IMR-90 (cell line): ENCODE data around the gene RAD51B. TPM values are rescaled to one million over a fixed set of nuclear protein-coding genes. Genes with fewer than 3 reads are reported as not detected.

Source experiments
- ATAC-seq: fragments of 200-7000 bp; cut with Tn5 transposase; 2 replicates; pipeline ENCODE4 v1.9.1; 2020; ENCODE audit warnings: low read depth, mild to moderate bottlenecking, moderate library complexity
- BruUV-seq: library from RNA; stranded (reverse); fragments of 400-500 nt; replicated peaks from 2 replicates; lab custom pipeline; 2021; lab: Mats Ljungman, UMichigan
- CTCF ChIA-PET: fragments of 300-600 bp; formaldehyde crosslinking; extraction: SDS; loops from one replicate; lab custom pipeline; 2021; ENCODE audit warnings: antibody characterized with exemption; lab: Yijun Ruan, JAX
- POLR2A ChIA-PET: fragments of 300-600 bp; sonication (Branson Sonifier 250); formaldehyde crosslinking; loops from one replicate; lab custom pipeline; 2022; ENCODE audit warnings: antibody characterized with exemption; ENCODE audit not compliant: unreplicated experiment; lab: Charles Lee
- DNase-seq: peaks from one replicate; pipeline ENCODE4 v3.0.0; 2013
- H2AFZ ChIP-seq: replicated peaks from 2 replicates; pipeline ENCODE3; 2013; ENCODE audit warnings: low read length, mild to moderate bottlenecking; ENCODE audit not compliant: poor library complexity
- H2AK5ac ChIP-seq: 2 replicates; pipeline ENCODE4 v1.6.1; 2013; ENCODE audit warnings: low read depth, low read length, inconsistent platforms
- H2AK9ac ChIP-seq: replicated peaks from 2 replicates; pipeline ENCODE3; 2013; ENCODE audit warnings: mild to moderate bottlenecking, low read depth, low read length, moderate library complexity; ENCODE audit not compliant: poor library complexity
- H2BK120ac ChIP-seq: 2 replicates; pipeline ENCODE4 v1.6.1; 2013; ENCODE audit warnings: low read depth, low read length, inconsistent platforms
- H2BK15ac ChIP-seq: 3 replicates; pipeline ENCODE4 v1.6.1; 2013; ENCODE audit warnings: low read depth, low read length, inconsistent platforms
- H2BK20ac ChIP-seq: 2 replicates; pipeline ENCODE4 v1.6.1; 2013; ENCODE audit warnings: low read depth, mild to moderate bottlenecking, inconsistent platforms, low read length, moderate library complexity
- H2BK5ac ChIP-seq: 2 replicates; pipeline ENCODE4 v1.6.1; 2013; ENCODE audit warnings: mild to moderate bottlenecking, low read depth, low read length, inconsistent platforms; ENCODE audit not compliant: poor library complexity, severe bottlenecking
- H3K14ac ChIP-seq: replicated peaks from 2 replicates; pipeline ENCODE4 v1.6.1; 2013; ENCODE audit warnings: low read depth, low read length, inconsistent platforms
- H3K18ac ChIP-seq: 2 replicates; pipeline ENCODE4 v1.6.1; 2013; ENCODE audit warnings: low read depth, low read length, control low read depth
- H3K23ac ChIP-seq: 2 replicates; pipeline ENCODE4 v1.6.1; 2013; ENCODE audit warnings: low read depth, low read length, inconsistent platforms
- H3K27ac ChIP-seq: 2 replicates; pipeline ENCODE4 v1.5.1; 2013; ENCODE audit warnings: mild to moderate bottlenecking, control low read depth, low read length; ENCODE audit not compliant: insufficient read depth
- H3K27me3 ChIP-seq: 2 replicates; pipeline ENCODE4 v1.6.1; 2013; ENCODE audit warnings: low read length; ENCODE audit not compliant: control insufficient read depth, insufficient read depth
- H3K36me3 ChIP-seq: 2 replicates; pipeline ENCODE4 v1.6.1; 2013; ENCODE audit warnings: low read length, mixed read lengths; ENCODE audit not compliant: control insufficient read depth, insufficient read depth
- H3K4ac ChIP-seq: 2 replicates; pipeline ENCODE4 v1.6.1; 2013; ENCODE audit warnings: low read depth, low read length, inconsistent platforms
- H3K4me1 ChIP-seq: 2 replicates; pipeline ENCODE4 v1.6.1; 2013; ENCODE audit warnings: low read length, mixed read lengths; ENCODE audit not compliant: control insufficient read depth, insufficient read depth
- H3K4me2 ChIP-seq: 2 replicates; pipeline ENCODE4 v1.6.1; 2013; ENCODE audit warnings: low read depth, mild to moderate bottlenecking, control low read depth, low read length, moderate library complexity
- H3K4me3 ChIP-seq: 2 replicates; pipeline ENCODE4 v1.5.1; 2013; ENCODE audit warnings: low read depth, mild to moderate bottlenecking, control low read depth, low read length, moderate library complexity; ENCODE audit not compliant: insufficient read depth
- H3K56ac ChIP-seq: 2 replicates; pipeline ENCODE4 v1.6.1; 2013; ENCODE audit warnings: low read length, inconsistent platforms; ENCODE audit not compliant: insufficient read depth; ENCODE audit errors: extremely low read depth
- H3K79me1 ChIP-seq, 2 experiments: 2 replicates each; pipeline ENCODE4 v1.6.1; 2013; ENCODE audit warnings: low read length in 2 of 2, inconsistent platforms in 1 of 2, low read depth in 1 of 2
- H3K9ac ChIP-seq: 2 replicates; pipeline ENCODE4 v1.6.1; 2013; ENCODE audit warnings: low read depth, low read length, control low read depth
- H3K9me1 ChIP-seq: 2 replicates; pipeline ENCODE4 v1.6.1; 2013; ENCODE audit warnings: low read length, inconsistent platforms; ENCODE audit not compliant: insufficient read depth
- H3K9me3 ChIP-seq: 2 replicates; pipeline ENCODE4 v1.6.1; 2013; ENCODE audit warnings: low read length; ENCODE audit not compliant: control insufficient read depth, insufficient read depth
- H4K20me1 ChIP-seq: 2 replicates; pipeline ENCODE4 v1.6.1; 2013; ENCODE audit warnings: low read length, inconsistent platforms; ENCODE audit not compliant: insufficient read depth
- H4K5ac ChIP-seq: 2 replicates; pipeline ENCODE4 v1.6.1; 2013; ENCODE audit warnings: mild to moderate bottlenecking, low read depth, low read length, control low read depth
- H4K8ac ChIP-seq, 2 experiments: 2 replicates each; pipeline ENCODE4 v1.6.1; 2013; ENCODE audit warnings: low read depth in 2 of 2, low read length in 2 of 2, control low read depth in 1 of 2, inconsistent platforms in 1 of 2
- H4K91ac ChIP-seq: 2 replicates; pipeline ENCODE4 v1.6.1; 2013; ENCODE audit warnings: low read depth, low read length, inconsistent platforms; ENCODE audit not compliant: insufficient read depth
- BHLHE40 ChIP-seq: fragments of 150-350 bp; IDR thresholded peaks from 2 replicates; pipeline ENCODE4 v1.6.1; 2016; ENCODE audit warnings: mild to moderate bottlenecking, low read depth, low read length
- CEBPB ChIP-seq: IDR thresholded peaks from 2 replicates; pipeline ENCODE4 v1.6.1; 2012; ENCODE audit warnings: low read depth, low read length, improper control_type of control experiment
- CHD1 ChIP-seq: IDR thresholded peaks from 2 replicates; pipeline ENCODE4 v1.6.1; 2012; ENCODE audit warnings: low read depth, low read length, improper control_type of control experiment
- CTCF ChIP-seq: conservative IDR thresholded peaks from 2 replicates; pipeline ENCODE4 v1.5.1; 2012; ENCODE audit warnings: mild to moderate bottlenecking, low read depth, low read length, improper control_type of control experiment
- ELK1 ChIP-seq: fragments of 150-350 bp; IDR thresholded peaks from 2 replicates; pipeline ENCODE4 v1.6.1; 2016; ENCODE audit warnings: low read depth, mild to moderate bottlenecking, low read length, moderate library complexity, borderline replicate concordance
- FOS ChIP-seq: fragments of 150-350 bp; IDR thresholded peaks from 2 replicates; pipeline ENCODE4 v1.6.1; 2016; ENCODE audit warnings: low read depth, low read length
- MAFK ChIP-seq: IDR thresholded peaks from 2 replicates; pipeline ENCODE4 v1.6.1; 2012; ENCODE audit warnings: low read depth, low read length, improper control_type of control experiment
- MAZ ChIP-seq: IDR thresholded peaks from 2 replicates; pipeline ENCODE4 v1.6.1; 2012; ENCODE audit warnings: low read depth, mild to moderate bottlenecking, low read length, improper control_type of control experiment, moderate library complexity, borderline replicate concordance
- MXI1 ChIP-seq: IDR thresholded peaks from 2 replicates; pipeline ENCODE4 v1.6.1; 2012; ENCODE audit warnings: low read depth, mild to moderate bottlenecking, low read length, moderate library complexity, borderline replicate concordance
- NFE2L2 ChIP-seq: fragments of 150-350 bp; IDR thresholded peaks from 2 replicates; pipeline ENCODE4 v1.6.1; 2016; ENCODE audit warnings: low read depth, mild to moderate bottlenecking, low read length
- POLR2A ChIP-seq: IDR thresholded peaks from 2 replicates; pipeline ENCODE4 v1.6.1; 2012; ENCODE audit warnings: mild to moderate bottlenecking, low read depth, low read length
- RAD21 ChIP-seq: IDR thresholded peaks from 2 replicates; pipeline ENCODE4 v1.6.1; 2012; ENCODE audit warnings: low read length, improper control_type of control experiment
- RCOR1 ChIP-seq: IDR thresholded peaks from 2 replicates; pipeline ENCODE4 v1.6.1; 2012; ENCODE audit warnings: mild to moderate bottlenecking, low read length, improper control_type of control experiment; ENCODE audit not compliant: insufficient replicate concordance
- RFX5 ChIP-seq: IDR thresholded peaks from 2 replicates; pipeline ENCODE4 v1.8.0; 2012; ENCODE audit warnings: low read depth, mild to moderate bottlenecking, low read length, moderate library complexity
- SMC3 ChIP-seq: fragments of 150-350 bp; IDR thresholded peaks from 2 replicates; pipeline ENCODE4 v1.6.1; 2016; ENCODE audit warnings: low read depth, mild to moderate bottlenecking, antibody characterized with exemption, low read length, moderate library complexity
- USF2 ChIP-seq: fragments of 150-350 bp; IDR thresholded peaks from 2 replicates; pipeline ENCODE4 v1.6.1; 2017; ENCODE audit warnings: mild to moderate bottlenecking, antibody characterized with exemption, low read length, low read depth
- WGBS, 2 experiments: methylation state at CpG; one replicate each; pipeline versions ENCODE4 v1.1.5 to v1.1.7; 2013; ENCODE audit warnings: missing lambda C conversion rate in 2 of 2; ENCODE audit not compliant: insufficient read length in 1 of 2; ENCODE audit errors: extremely low coverage in 2 of 2; 5-methylcytosine and 5-hydroxymethylcytosine counted together
- dilution Hi-C: fragments of 300-500 bp; cut with HindIII; formaldehyde crosslinking; loops from one replicate; pipeline ENCODE4 v1.14.3; 2018; ENCODE audit warnings: low sequenced_read_pairs; ENCODE audit not compliant: unreplicated experiment
- in situ Hi-C: fragments of 300-500 bp; cut with MboI; formaldehyde crosslinking; loops from 3 replicates; pipeline ENCODE4 v1.14.3; 2019; ENCODE audit warnings: low sequenced_read_pairs, inconsistent platforms, mixed read lengths
- intact Hi-C: fragments of 100-400 bp; cut with micrococcal nuclease; formaldehyde crosslinking; loops from 2 replicates; pipeline ENCODE4 v1.10.0; 2022
- polyA plus RNA-seq, 3 experiments: library from polyadenylated mRNA; depleted of rRNA; stranded (reverse); fragments of >200 nt; gene quantifications; 2 replicates each; pipeline ENCODE4 v1.2.3, GENCODE V29; 2012; ENCODE audit warnings: low replicate concordance in 1 of 3
- total RNA-seq: library from RNA; depleted of rRNA; stranded (reverse); fragments of >200 nt; gene quantifications from 2 replicates; pipeline ENCODE4 v1.2.3, GENCODE V29; 2012

RAD51B gene
- total and polyA plus RNA-seq, 2 of the 4 experiments (the other 2 are of a cell fraction): 5.1 to 18.8 TPM

GRCh38 chr14:68307790-68308168 lies 488.2 kb downstream of the RAD51B start:
- Histone ChIP-seq H3K36me3 (no peaks in the 10 kb centered on the region), H3K4me3 (no peak overlapping the region), H3K27me3 (no peaks in the 10 kb centered on the region), H3K56ac (no peak overlapping the region), H2BK5ac (no peak overlapping the region), H4K8ac (no peak overlapping the region), H2BK20ac (no peak overlapping the region), H3K4ac (no peak overlapping the region), H2BK15ac (no peak overlapping the region), H2BK120ac (no peak overlapping the region), H2AK5ac (no peak overlapping the region), H2AFZ (no peak overlapping the region), H3K9me1 (no peaks in the 10 kb centered on the region), H3K9ac (no peak overlapping the region), H2AK9ac (no peak overlapping the region), H3K14ac (no peak overlapping the region), H3K18ac (no peak overlapping the region), H3K27ac (peak overlapping the region; percentile 67; the same call in 1 of the 2 replicates), H4K5ac (no peak overlapping the region), H3K9me3 (no peaks in the 10 kb centered on the region), H3K4me2 (peak overlapping the region; percentile 21; the same call in 1 of the 2 replicates), H3K79me1 (no peaks in the 10 kb centered on the region), H3K23ac (no peak overlapping the region), H4K91ac (no peak overlapping the region), H3K4me1 (peaks cover 4% of the 10 kb centered on the region), H4K20me1 (no peaks in the 10 kb centered on the region)
- BruUV-seq: no TSS peak
- POLR2A ChIA-PET: no interaction called here
- no CpG with 5 or more reads among the region's 4 CpGs for WGBS, 2 experiments
- in situ Hi-C loops (no loop called here), dilution Hi-C loops (no loop called here), intact Hi-C loops (loop anchor here (5.0 kb wide), 1 partner anchor 485 kb away; the partner anchor contains the start of gene ZFP36L1)
- DNase-seq (peak; percentile 43), ATAC-seq (peak; percentile 61)
- CTCF ChIA-PET: interaction anchor here (1.0 kb wide), 1 partner anchor 28 kb away, joined by 3 read pairs; no protein-coding TSS in a partner anchor
- TF ChIP-seq BHLHE40 (no peak), CTCF (no peak), RAD21 (no peak), POLR2A (no peak), RFX5 (no peak), MXI1 (no peak), MAZ (no peak), NFE2L2 (no peak), CHD1 (no peak), ELK1 (no peak), RCOR1 (no peak), SMC3 (no peak), CEBPB (no peak), USF2 (no peak), FOS (no peak), MAFK (no peak)
